GM12801 (cell line): ENCODE results near the gene SRPK3.

Source experiments
- CTCF ChIP-seq: IDR thresholded peaks from one replicate; pipeline ENCODE4 v1.5.1; 2011; ENCODE audit warnings: control low read depth; ENCODE audit not compliant: insufficient read length; ENCODE audit errors: extremely low read depth

SRPK3 gene

GRCh38 chrX:153777261-153778090, 3.4 kb upstream of the SRPK3 start:
- TF ChIP-seq CTCF, result no peak

GRCh38 chrX:153778181-153778580, 2.7 kb upstream of the SRPK3 start:
- TF ChIP-seq CTCF, result no peak

- no peak for TF ChIP-seq CTCF
Observed at GRCh38 chrX:153778684-153779101, 2.1 kb upstream of the SRPK3 start.

- no peak for TF ChIP-seq CTCF
Observed at GRCh38 chrX:153779891-153780677, 757 bp upstream of the SRPK3 start.

GRCh38 chrX:153781428-153782047, 697 bp downstream of the SRPK3 start:
- TF ChIP-seq CTCF, result no peak

GRCh38 chrX:153782313-153782712, 1.5 kb downstream of the SRPK3 start:
- TF ChIP-seq CTCF, result no peak

GRCh38 chrX:153782871-153783270, 2.0 kb downstream of the SRPK3 start:
- no peak for TF ChIP-seq CTCF
